SU-DHL-6 (cell line): ENCODE measurements around the gene PFN3.

Experiments
- CTCF ChIP-seq: fragments of 200-600 bp; sonication (generic); IDR thresholded peaks from one replicate; pipeline ENCODE4 v1.5.1; 2017; ENCODE audit warnings: antibody characterized with exemption, mild to moderate bottlenecking, low read length, moderate library complexity; ENCODE audit not compliant: insufficient read depth, poor library complexity, severe bottlenecking
- EZH2phosphoT487 ChIP-seq: fragments of 200-600 bp; sonication (generic), shearing (Covaris generic); conservative IDR thresholded peaks from 2 replicates; pipeline ENCODE4 v1.6.1; 2018; ENCODE audit warnings: mild to moderate bottlenecking, antibody characterized with exemption, low read length, moderate library complexity, mixed read lengths

GRCh38 chr5:177369645-177370440, 30.6 kb downstream of the PFN3 start:
- no peak for TF ChIP-seq CTCF
- TF ChIP-seq EZH2phosphoT487, result no peak
